HG02943 (cell line): ENCODE measurements around the gene ALPP.
"Not testable (repeated sequence)": the region's sequence is repeated elsewhere in the genome, so short reads cannot be mapped to it uniquely, and the experiment has no call there.

ENCODE experiments used
- ATAC-seq: cut with Tn5 transposase; IDR thresholded peaks from one replicate; pipeline ENCODE4 v1.9.1; 2021; ENCODE audit warnings: mild to moderate bottlenecking, low read depth, moderate library complexity; ENCODE audit not compliant: unreplicated experiment

ALPP gene

GRCh38 chr2:232379610-232380590 lies 1.3 kb downstream of the ALPP start:
- not testable (repeated sequence) for ATAC-seq

GRCh38 chr2:232381204-232382031 lies 2.9 kb downstream of the ALPP start:
- not testable (repeated sequence) for ATAC-seq

- no peak for ATAC-seq
Measured at GRCh38 chr2:232382331-232383225, 4.0 kb downstream of the ALPP start.

- no peak for ATAC-seq
Measured at GRCh38 chr2:232384466-232384865, 5.9 kb downstream of the ALPP start.

- ATAC-seq = not testable (repeated sequence)
Measured at GRCh38 chr2:232385058-232385457, 6.5 kb downstream of the ALPP start.

- no peak for ATAC-seq
Measured at GRCh38 chr2:232385660-232386489, 7.3 kb downstream of the ALPP start.

GRCh38 chr2:232386490-232386739 lies 7.9 kb downstream of the ALPP start:
- no peak for ATAC-seq

GRCh38 chr2:232386740-232387450 lies 8.3 kb downstream of the ALPP start:
- no peak for ATAC-seq

- ATAC-seq = no peak
Measured at GRCh38 chr2:232387451-232388171, 9.1 kb downstream of the ALPP start.

GRCh38 chr2:232388324-232388891 lies 9.9 kb downstream of the ALPP start:
- no peak for ATAC-seq

- no peak for ATAC-seq
Measured at GRCh38 chr2:232389327-232389726, 10.8 kb downstream of the ALPP start.

GRCh38 chr2:232390661-232391060 lies 12.1 kb downstream of the ALPP start:
- ATAC-seq = no peak

GRCh38 chr2:232393556-232393955 lies 15.0 kb downstream of the ALPP start:
- ATAC-seq = no peak

GRCh38 chr2:232394431-232394830 lies 15.9 kb downstream of the ALPP start:
- ATAC-seq = not testable (repeated sequence)

- ATAC-seq = no peak
Measured at GRCh38 chr2:232395586-232395985, 17.0 kb downstream of the ALPP start.

GRCh38 chr2:232396683-232397082 lies 18.1 kb downstream of the ALPP start:
- ATAC-seq = no peak

GRCh38 chr2:232398293-232399034 lies 19.9 kb downstream of the ALPP start:
- ATAC-seq = no peak
